ENCODE measurements around the gene ERVV-1.
A peak's percentile ranks its signal among the peaks of the same experiment; 100 is the strongest.
"Not testable (repeated sequence)": the region's sequence is repeated elsewhere in the genome, so short reads cannot be mapped to it uniquely, and the experiment has no call there.

Gene ERVV-1

DNA sequence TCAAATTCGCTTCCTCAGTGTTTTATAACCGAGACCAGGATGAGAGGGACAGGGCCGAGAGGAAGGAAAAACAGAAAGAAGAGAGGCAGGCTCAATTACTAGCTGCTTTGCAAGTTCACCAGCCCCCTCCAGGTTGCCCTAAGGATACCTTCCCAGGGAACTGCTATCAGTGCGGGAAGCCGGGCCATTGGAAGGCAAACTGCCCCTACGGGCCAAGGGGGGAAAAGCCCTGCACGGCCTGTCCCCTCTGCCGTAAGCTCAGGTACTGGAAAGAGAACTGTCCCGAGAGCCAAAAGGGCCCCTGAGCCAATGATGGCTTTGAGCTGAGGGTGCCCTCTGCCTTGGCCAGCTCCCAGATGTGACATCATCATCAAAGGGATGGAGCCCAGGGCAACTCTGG lies 3.2 kb upstream of the ERVV-1 start:
- Histone ChIP-seq H3K27me3 (ENCODE audit: insufficient read depth, low read depth, severe bottlenecking) (no peaks in the 10 kb centered on the region), H3K9me3 (ENCODE audit: severe bottlenecking) (no peaks in the 10 kb centered on the region), H3K36me3 (no peaks in the 10 kb centered on the region), H3K4me3 (ENCODE audit: low read depth, low read length) (no peak overlapping the region), H3K27ac (no peak overlapping the region)
- no peak for DNase-seq
- TF ChIP-seq, protein P1, sequence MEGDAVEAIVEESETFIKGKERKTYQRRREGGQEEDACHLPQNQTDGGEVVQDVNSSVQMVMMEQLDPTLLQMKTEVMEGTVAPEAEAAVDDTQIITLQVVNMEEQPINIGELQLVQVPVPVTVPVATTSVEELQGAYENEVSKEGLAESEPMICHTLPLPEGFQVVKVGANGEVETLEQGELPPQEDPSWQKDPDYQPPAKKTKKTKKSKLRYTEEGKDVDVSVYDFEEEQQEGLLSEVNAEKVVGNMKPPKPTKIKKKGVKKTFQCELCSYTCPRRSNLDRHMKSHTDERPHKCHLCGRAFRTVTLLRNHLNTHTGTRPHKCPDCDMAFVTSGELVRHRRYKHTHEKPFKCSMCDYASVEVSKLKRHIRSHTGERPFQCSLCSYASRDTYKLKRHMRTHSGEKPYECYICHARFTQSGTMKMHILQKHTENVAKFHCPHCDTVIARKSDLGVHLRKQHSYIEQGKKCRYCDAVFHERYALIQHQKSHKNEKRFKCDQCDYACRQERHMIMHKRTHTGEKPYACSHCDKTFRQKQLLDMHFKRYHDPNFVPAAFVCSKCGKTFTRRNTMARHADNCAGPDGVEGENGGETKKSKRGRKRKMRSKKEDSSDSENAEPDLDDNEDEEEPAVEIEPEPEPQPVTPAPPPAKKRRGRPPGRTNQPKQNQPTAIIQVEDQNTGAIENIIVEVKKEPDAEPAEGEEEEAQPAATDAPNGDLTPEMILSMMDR (IDR thresholded peaks at IDR 0.05; ENCODE audit: low read depth, low read length) = no peak

DNA sequence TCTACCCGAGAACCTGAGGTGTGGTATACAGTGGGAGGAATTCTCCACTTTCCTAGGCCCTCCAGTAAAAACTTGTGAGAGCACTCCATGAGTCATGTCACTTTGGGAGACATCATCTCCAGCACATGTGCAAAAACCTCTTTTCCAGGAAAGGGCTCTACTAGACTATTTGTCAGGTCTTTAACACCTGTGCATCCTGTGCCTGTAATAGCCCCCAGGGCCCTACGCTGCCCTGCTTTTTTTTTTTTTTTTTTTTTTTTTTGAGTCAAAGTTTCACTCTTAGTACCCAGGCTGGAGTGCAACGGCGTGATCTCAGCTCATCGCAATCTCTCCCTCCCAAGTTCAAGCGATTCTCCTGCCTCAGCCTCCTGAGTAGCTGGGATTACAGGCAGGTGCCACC lies 1.7 kb upstream of the ERVV-1 start:
- Histone ChIP-seq H3K36me3 (no peaks in the 10 kb centered on the region), H3K27ac (no peak overlapping the region), H3K27me3 (ENCODE audit: insufficient read depth, low read depth, severe bottlenecking) (no peaks in the 10 kb centered on the region), H3K4me3 (ENCODE audit: low read depth, low read length) (no peak overlapping the region), H3K9me3 (ENCODE audit: severe bottlenecking) (no peaks in the 10 kb centered on the region)
- no peak for DNase-seq
- TF ChIP-seq, protein P1 (IDR thresholded peaks at IDR 0.05; ENCODE audit: low read depth, low read length) = no peak

DNA sequence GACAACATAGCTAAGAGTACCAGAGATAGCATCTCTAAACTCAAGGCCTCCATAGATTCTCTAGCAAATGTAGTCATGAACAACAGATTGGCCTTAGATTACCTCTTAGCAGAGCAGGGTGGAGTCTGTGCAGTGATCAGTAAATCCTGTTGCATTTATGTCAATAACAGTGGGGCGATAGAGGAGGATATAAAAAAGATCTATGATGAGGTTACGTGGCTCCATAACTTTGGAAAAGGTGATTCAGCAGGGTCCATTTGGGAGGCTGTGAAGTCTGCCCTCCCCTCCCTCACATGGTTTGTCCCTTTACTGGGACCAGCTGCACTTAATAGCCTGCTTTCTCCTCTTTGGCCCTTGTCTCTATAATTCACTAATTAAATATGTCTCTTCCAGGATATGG lies 1.4 kb downstream of the ERVV-1 start:
- TF ChIP-seq, protein P1 (IDR thresholded peaks at IDR 0.05; ENCODE audit: low read depth, low read length) = no peak

DNA sequence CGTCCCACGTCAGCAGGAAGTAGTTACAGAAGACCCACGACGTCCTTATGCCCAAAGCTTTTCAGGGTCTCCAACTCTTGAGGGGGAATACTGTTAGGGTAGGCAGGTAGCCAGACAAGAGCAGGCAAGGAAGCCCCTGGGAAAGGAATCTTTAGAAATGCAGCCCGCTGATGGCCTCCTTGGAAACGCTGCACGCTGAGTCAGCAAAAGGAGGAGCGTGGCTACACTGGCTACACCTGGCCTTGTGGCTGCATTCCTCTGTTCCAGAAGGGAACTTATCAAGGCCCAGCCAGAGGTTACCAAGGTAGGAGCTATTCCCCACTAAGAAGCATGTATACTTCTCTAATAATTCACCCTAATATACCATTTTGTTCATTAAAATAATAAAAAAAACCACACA lies 2.0 kb downstream of the ERVV-1 start:
- H3K36me3 ChIP-seq = no peaks in the 10 kb centered on the region; the same call in 1 of the 2 replicates
- H3K9me3 ChIP-seq (ENCODE audit: severe bottlenecking) = no peaks in the 10 kb centered on the region
- TF ChIP-seq, protein P1 (IDR thresholded peaks at IDR 0.05; ENCODE audit: low read depth, low read length) = no peak
- no peak overlapping the region for H3K4me3 ChIP-seq (ENCODE audit: low read depth, low read length)
- H3K27me3 ChIP-seq (ENCODE audit: insufficient read depth, low read depth, severe bottlenecking) = no peaks in the 10 kb centered on the region
- H3K27ac ChIP-seq = no peak overlapping the region
- no peak for DNase-seq

More for the DNA sequence above, 1.4 kb downstream of the ERVV-1 start:
- H3K4me3 ChIP-seq (ENCODE audit: low read depth, low read length) = no peak overlapping the region
- H3K36me3 ChIP-seq = no peaks in the 10 kb centered on the region; the same call in 1 of the 2 replicates
- no peak for DNase-seq
- no peak overlapping the region for H3K27ac ChIP-seq
- no peaks in the 10 kb centered on the region for H3K27me3 ChIP-seq (ENCODE audit: insufficient read depth, low read depth, severe bottlenecking)
- no peaks in the 10 kb centered on the region for H3K9me3 ChIP-seq (ENCODE audit: severe bottlenecking)

DNA sequence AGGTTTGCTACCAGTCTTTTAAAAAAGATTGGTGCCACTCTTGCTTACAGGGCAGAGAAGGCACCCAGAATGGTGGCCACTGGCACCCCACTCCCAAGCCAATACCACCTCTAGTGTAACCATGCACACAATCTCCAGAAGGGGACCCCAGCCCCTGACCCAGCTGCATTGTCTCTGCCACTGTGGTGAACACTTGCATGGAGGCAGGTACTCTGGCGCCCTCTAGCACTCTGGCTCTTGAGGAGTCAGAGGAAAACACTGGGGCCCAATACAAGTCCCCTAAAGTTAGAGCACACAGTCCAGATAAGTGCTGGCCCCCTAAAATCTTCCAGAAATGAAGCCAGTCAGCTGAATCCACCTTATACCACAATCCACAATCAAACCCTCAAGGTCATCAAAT lies 6.0 kb downstream of the ERVV-1 start:
- Histone ChIP-seq H3K9me3 (ENCODE audit: severe bottlenecking) (no peaks in the 10 kb centered on the region), H3K36me3 (no peaks in the 10 kb centered on the region; the same call in 1 of the 2 replicates), H3K27me3 (ENCODE audit: insufficient read depth, low read depth, severe bottlenecking) (no peaks in the 10 kb centered on the region), H3K4me3 (ENCODE audit: low read depth, low read length) (no peak overlapping the region), H3K27ac (no peak overlapping the region)
- TF ChIP-seq, protein P1 (IDR thresholded peaks at IDR 0.05; ENCODE audit: low read depth, low read length) = peak; percentile 63
- DNase-seq = peak; percentile 69

DNA sequence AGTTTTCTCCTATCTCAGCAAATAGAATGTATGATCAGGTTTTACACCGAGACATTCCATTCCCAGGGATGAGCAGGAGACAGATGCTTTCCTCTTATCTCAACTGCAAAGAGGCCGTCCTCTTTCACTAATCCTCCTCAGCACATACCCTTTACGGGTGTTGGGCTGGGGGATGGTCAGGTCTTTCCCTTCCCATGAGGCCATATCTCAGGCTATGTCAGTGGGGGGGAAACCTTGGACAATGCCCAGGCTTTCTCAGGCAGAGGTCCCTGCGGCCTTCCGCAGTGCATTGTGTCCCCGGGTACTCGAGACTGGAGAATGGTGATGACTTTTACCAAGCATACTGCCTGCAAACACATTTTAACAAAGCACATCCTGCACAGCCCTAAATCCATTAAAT lies 14.6 kb downstream of the ERVV-1 start:
- peak; percentile 90 for DNase-seq
- H3K36me3 ChIP-seq; H3K27me3 ChIP-seq (ENCODE audit: insufficient read depth, low read depth, severe bottlenecking); H3K9me3 ChIP-seq (ENCODE audit: severe bottlenecking); H3K4me3 ChIP-seq (ENCODE audit: low read depth, low read length): not testable (repeated sequence)
- peak overlapping the region; percentile 76 for H3K27ac ChIP-seq

All from WERI-Rb-1 (cell line).